NT2/D1 (cell line): ENCODE results near the gene ELAVL2.
"Not testable (repeated sequence)": the region's sequence is repeated elsewhere in the genome, so short reads cannot be mapped to it uniquely, and the experiment has no call there.

Experiments
- DNase-seq: peaks from one replicate; pipeline ENCODE4 v3.0.0-alpha.2; 2011; ENCODE audit warnings: low read depth, low spot score
- H3K27me3 ChIP-seq: 2 replicates; pipeline ENCODE4 v1.6.0; 2011; ENCODE audit warnings: mild to moderate bottlenecking; ENCODE audit not compliant: insufficient read length, insufficient read depth
- H3K36me3 ChIP-seq: 2 replicates; pipeline ENCODE4 v1.6.1; 2011; ENCODE audit warnings: mild to moderate bottlenecking, low read length, mixed read lengths; ENCODE audit not compliant: insufficient read depth, insufficient read length
- H3K4me1 ChIP-seq: 2 replicates; pipeline ENCODE4 v1.5.1; 2011; ENCODE audit not compliant: insufficient read depth, insufficient read length
- H3K4me3 ChIP-seq: 2 replicates; pipeline ENCODE4 v1.5.1; 2011; ENCODE audit warnings: low read depth; ENCODE audit not compliant: insufficient read length
- H3K9ac ChIP-seq: 2 replicates; pipeline ENCODE4 v1.6.0; 2011; ENCODE audit warnings: low read depth; ENCODE audit not compliant: insufficient read length
- H3K9me3 ChIP-seq: 2 replicates; pipeline ENCODE4 v1.5.1; 2011; ENCODE audit warnings: mild to moderate bottlenecking, low read length; ENCODE audit not compliant: insufficient read depth
- SUZ12 ChIP-seq: IDR thresholded peaks from 2 replicates; pipeline ENCODE4 v1.6.1; 2011; ENCODE audit not compliant: insufficient read length, insufficient read depth; ENCODE audit errors: extremely low read depth
- YY1 ChIP-seq: IDR thresholded peaks from 2 replicates; pipeline ENCODE4 v1.6.1; 2011; ENCODE audit not compliant: insufficient read length, insufficient read depth
- ZNF274 ChIP-seq: IDR thresholded peaks from 2 replicates; pipeline ENCODE4 v1.6.1; 2011; ENCODE audit warnings: mild to moderate bottlenecking, low read depth, low read length

The ELAVL2 gene

GRCh38 chr9:23730364-23730763 lies 95.7 kb downstream of the ELAVL2 start:
- H3K9ac ChIP-seq: no peak overlapping the region
- no peaks in the 10 kb centered on the region for H3K9me3 ChIP-seq
- no peaks in the 10 kb centered on the region for H3K27me3 ChIP-seq
- DNase-seq: no peak
- no peak overlapping the region for H3K4me3 ChIP-seq
- H3K36me3 ChIP-seq: no peaks in the 10 kb centered on the region
- H3K4me1 ChIP-seq: no peaks in the 10 kb centered on the region
- no peak for TF ChIP-seq SUZ12

- DNase-seq: no peak
- Histone ChIP-seq H3K9me3 (no peaks in the 10 kb centered on the region), H3K4me3 (no peak overlapping the region), H3K27me3 (no peaks in the 10 kb centered on the region), H3K4me1 (no peaks in the 10 kb centered on the region), H3K36me3 (no peaks in the 10 kb centered on the region), H3K9ac (no peak overlapping the region)
- TF ChIP-seq ZNF274: no peak
- no peak for TF ChIP-seq SUZ12
- TF ChIP-seq YY1: no peak
These were observed 97.3 kb downstream of the ELAVL2 start for GRCh38 chr9:23728736-23729135.

- Histone ChIP-seq H3K36me3 (no peaks in the 10 kb centered on the region), H3K9me3 (no peaks in the 10 kb centered on the region), H3K27me3 (no peaks in the 10 kb centered on the region), H3K4me3 (no peak overlapping the region), H3K4me1 (no peaks in the 10 kb centered on the region), H3K9ac (no peak overlapping the region)
- TF ChIP-seq SUZ12 (no peak), YY1 (no peak), ZNF274 (no peak)
- DNase-seq: no peak
These were observed 100.6 kb downstream of the ELAVL2 start for GRCh38 chr9:23725279-23725946.

- Histone ChIP-seq H3K4me1 (no peaks in the 10 kb centered on the region), H3K36me3 (no peaks in the 10 kb centered on the region), H3K9ac (no peak overlapping the region), H3K4me3 (no peak overlapping the region), H3K9me3 (no peaks in the 10 kb centered on the region), H3K27me3 (no peaks in the 10 kb centered on the region)
- TF ChIP-seq YY1 (no peak), ZNF274 (no peak), SUZ12 (no peak)
- no peak for DNase-seq
These were observed 102.4 kb downstream of the ELAVL2 start for GRCh38 chr9:23723672-23724071.

- H3K36me3 ChIP-seq, H3K9ac ChIP-seq, H3K9me3 ChIP-seq, H3K4me3 ChIP-seq, H3K4me1 ChIP-seq, DNase-seq, H3K27me3 ChIP-seq: not testable (repeated sequence)
These were observed 103.0 kb downstream of the ELAVL2 start for GRCh38 chr9:23723048-23723447.

- TF ChIP-seq SUZ12 (no peak), YY1 (no peak), ZNF274 (no peak)
- H3K9me3 ChIP-seq: no peaks in the 10 kb centered on the region
- DNase-seq: no peak
- no peak overlapping the region for H3K9ac ChIP-seq
- H3K4me3 ChIP-seq: no peak overlapping the region
- H3K27me3 ChIP-seq: no peaks in the 10 kb centered on the region
- no peaks in the 10 kb centered on the region for H3K36me3 ChIP-seq
- H3K4me1 ChIP-seq: no peaks in the 10 kb centered on the region
These were observed 104.6 kb downstream of the ELAVL2 start for GRCh38 chr9:23721466-23721865.

GRCh38 chr9:23717505-23717904 lies 108.5 kb downstream of the ELAVL2 start:
- H3K4me3 ChIP-seq: no peak overlapping the region
- DNase-seq: no peak
- no peaks in the 10 kb centered on the region for H3K9me3 ChIP-seq
- no peak for TF ChIP-seq SUZ12
- no peak for TF ChIP-seq YY1
- no peak for TF ChIP-seq ZNF274
- H3K27me3 ChIP-seq: no peaks in the 10 kb centered on the region
- no peak overlapping the region for H3K9ac ChIP-seq
- no peaks in the 10 kb centered on the region for H3K4me1 ChIP-seq
- H3K36me3 ChIP-seq: no peaks in the 10 kb centered on the region

GRCh38 chr9:23707249-23707648 lies 118.8 kb downstream of the ELAVL2 start:
- DNase-seq: no peak
- H3K4me3 ChIP-seq: no peak overlapping the region
- no peak overlapping the region for H3K9ac ChIP-seq
- H3K4me1 ChIP-seq: no peaks in the 10 kb centered on the region
- TF ChIP-seq YY1 (no peak), ZNF274 (no peak), SUZ12 (no peak)
- H3K27me3 ChIP-seq: no peaks in the 10 kb centered on the region
- no peaks in the 10 kb centered on the region for H3K9me3 ChIP-seq
- H3K36me3 ChIP-seq: no peaks in the 10 kb centered on the region
